Stimulated activated CD4-positive, alpha-beta T cell treated with anti-CD3 and anti-CD28 coated beads, Interleukin-15, amount 100 ng/mL, for 48 hours (primary cell): ENCODE data around the gene GNPTAB.
A peak's percentile ranks its signal among the peaks of the same experiment; 100 is the strongest.
"Not testable (repeated sequence)": the region's sequence is repeated elsewhere in the genome, so short reads cannot be mapped to it uniquely, and the experiment has no call there.

Source experiments
- DNase-seq, 2 donors: peaks; one replicate each; pipeline ENCODE4 v3.0.0-alpha.2; 2020; ENCODE audit warnings: low read depth in 2 of 2

Gene GNPTAB

GRCh38 chr12:101852998-101853397, 22.2 kb upstream of the GNPTAB start:
- DNase-seq: no peak

- no peak for DNase-seq
Observed at GRCh38 chr12:101850199-101850598, 19.4 kb upstream of the GNPTAB start.

GRCh38 chr12:101847325-101847724, 16.6 kb upstream of the GNPTAB start:
- DNase-seq: no peak

- no peak for DNase-seq
Observed at GRCh38 chr12:101845137-101845711, 14.5 kb upstream of the GNPTAB start.

- no peak for DNase-seq
Observed at GRCh38 chr12:101841069-101841468, 10.3 kb upstream of the GNPTAB start.

- DNase-seq: peak; percentile 27 to 63
Observed at GRCh38 chr12:101839324-101840283, 8.8 kb upstream of the GNPTAB start.

GRCh38 chr12:101838628-101839323, 8.0 kb upstream of the GNPTAB start:
- no peak for DNase-seq

- no peak for DNase-seq
Observed at GRCh38 chr12:101832030-101832429, 1.3 kb upstream of the GNPTAB start.

GRCh38 chr12:101829639-101830366, 956 bp downstream of the GNPTAB start:
- no peak for DNase-seq

- DNase-seq: no peak
Observed at GRCh38 chr12:101828463-101829196, 2.1 kb downstream of the GNPTAB start.

- no peak for DNase-seq
Observed at GRCh38 chr12:101826766-101827368, 3.9 kb downstream of the GNPTAB start.

GRCh38 chr12:101824831-101825230, 5.9 kb downstream of the GNPTAB start:
- DNase-seq: no peak

- DNase-seq: peak; percentile 42 to 58
Observed at GRCh38 chr12:101823891-101824290, 6.9 kb downstream of the GNPTAB start.

- DNase-seq: no peak
Observed at GRCh38 chr12:101823039-101823438, 7.7 kb downstream of the GNPTAB start.

GRCh38 chr12:101819467-101819866, 11.3 kb downstream of the GNPTAB start:
- DNase-seq: no peak

GRCh38 chr12:101818689-101819088, 12.1 kb downstream of the GNPTAB start:
- DNase-seq: not testable (repeated sequence)

GRCh38 chr12:101813117-101813516, 17.6 kb downstream of the GNPTAB start:
- no peak for DNase-seq

GRCh38 chr12:101812716-101813115, 18.0 kb downstream of the GNPTAB start:
- not testable (repeated sequence) for DNase-seq

- not testable (repeated sequence) for DNase-seq
Observed at GRCh38 chr12:101811342-101811741, 19.4 kb downstream of the GNPTAB start.

GRCh38 chr12:101809208-101809607, 21.6 kb downstream of the GNPTAB start:
- no peak for DNase-seq

GRCh38 chr12:101806265-101806664, 24.5 kb downstream of the GNPTAB start:
- no peak for DNase-seq
